ENCODE data around the gene NR3C2.
A peak's percentile ranks its signal among the peaks of the same experiment; 100 is the strongest.

Gene NR3C2

GRCh38 chr4:148302416-148302815, 139.8 kb downstream of the NR3C2 start:
- no peak overlapping the region for H3K27ac ChIP-seq
- TF ChIP-seq CTCF (IDR thresholded peaks at IDR 0.05) (no peak), ZFX (IDR thresholded peaks at IDR 0.05; ENCODE audit: borderline replicate concordance) (no peak)

- TF ChIP-seq CTCF (IDR thresholded peaks at IDR 0.05) (peak; percentile 14; the same call in 1 of the 2 replicates), ZFX (IDR thresholded peaks at IDR 0.05; ENCODE audit: borderline replicate concordance) (no peak)
- H3K27ac ChIP-seq: no peak overlapping the region
These were observed 141.3 kb downstream of the NR3C2 start for GRCh38 chr4:148300877-148301276.

DNA sequence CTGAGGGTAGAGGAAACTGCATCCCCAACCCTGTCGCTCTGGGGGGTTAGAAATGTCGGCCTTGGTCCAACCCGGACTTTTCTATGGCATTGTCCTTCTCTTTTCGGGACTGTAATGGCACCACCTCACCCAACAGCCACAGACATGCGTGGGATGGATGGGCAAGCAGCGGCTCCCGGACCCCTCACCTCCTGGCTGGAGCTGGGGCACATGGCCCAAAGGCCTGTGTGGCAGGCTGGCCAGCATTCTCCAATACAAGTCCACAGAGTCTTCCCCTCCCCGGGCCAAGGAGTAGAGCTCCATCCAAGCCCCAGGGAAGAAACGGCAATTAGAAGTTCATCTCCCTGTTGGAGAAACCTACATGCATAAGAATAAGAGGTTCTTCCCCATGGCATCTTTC, 142.9 kb downstream of the NR3C2 start:
- no peak overlapping the region for H3K27ac ChIP-seq
- TF ChIP-seq ZFX (IDR thresholded peaks at IDR 0.05; ENCODE audit: borderline replicate concordance): no peak
- no peak for TF ChIP-seq CTCF (IDR thresholded peaks at IDR 0.05)

- no peak overlapping the region for H3K27ac ChIP-seq
- TF ChIP-seq ZFX (IDR thresholded peaks at IDR 0.05; ENCODE audit: borderline replicate concordance) (no peak), CTCF (IDR thresholded peaks at IDR 0.05) (no peak)
These were observed 145.7 kb downstream of the NR3C2 start for GRCh38 chr4:148296498-148296897.

DNA sequence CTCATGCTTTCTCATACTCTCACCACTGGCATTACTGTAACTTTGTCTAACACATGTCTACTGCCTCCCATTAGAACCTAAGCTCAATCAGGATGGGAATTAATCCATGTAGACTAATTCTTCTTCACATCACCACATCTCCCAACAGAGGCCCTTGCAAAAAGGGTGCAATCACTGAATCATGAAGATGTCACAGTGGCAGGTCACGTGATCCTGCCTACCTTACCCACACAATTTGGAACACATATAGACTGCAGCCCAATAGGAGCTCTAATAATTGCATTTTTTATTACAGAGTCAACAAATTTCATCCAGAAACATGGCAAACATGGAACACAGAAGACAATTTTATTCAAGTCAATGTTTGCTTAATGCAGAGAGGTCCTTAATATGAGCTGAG, 146.6 kb downstream of the NR3C2 start:
- TF ChIP-seq ZFX (IDR thresholded peaks at IDR 0.05; ENCODE audit: borderline replicate concordance): no peak
- TF ChIP-seq CTCF (IDR thresholded peaks at IDR 0.05): no peak
- no peak overlapping the region for H3K27ac ChIP-seq

GRCh38 chr4:148293571-148293970, 148.6 kb downstream of the NR3C2 start:
- TF ChIP-seq CTCF (IDR thresholded peaks at IDR 0.05): no peak
- no peak for TF ChIP-seq ZFX (IDR thresholded peaks at IDR 0.05; ENCODE audit: borderline replicate concordance)
- H3K27ac ChIP-seq: no peak overlapping the region

- TF ChIP-seq ZFX (IDR thresholded peaks at IDR 0.05; ENCODE audit: borderline replicate concordance) (no peak), CTCF (IDR thresholded peaks at IDR 0.05) (no peak)
- H3K27ac ChIP-seq: no peak overlapping the region
These were observed 149.5 kb downstream of the NR3C2 start for GRCh38 chr4:148292686-148293085.
